HEK293 (cell line): Measurements from ENCODE around the gene NOM1.
A peak's percentile ranks its signal among the peaks of the same experiment; 100 is the strongest.

ENCODE experiments used
- KLF10 ChIP-seq: fragments of 450-650 bp; IDR thresholded peaks from 2 replicates; pipeline ENCODE4 v1.5.1; 2018; ENCODE audit warnings: missing biosample characterization, mild to moderate bottlenecking, missing genetic modification characterization
- PRDM10 ChIP-seq: fragments of 450-650 bp; formaldehyde crosslinking; IDR thresholded peaks from 2 replicates; pipeline ENCODE4 v1.5.1; 2016; ENCODE audit warnings: missing biosample characterization, missing genetic modification characterization
- PRDM6 ChIP-seq: fragments of 450-650 bp; formaldehyde crosslinking; IDR thresholded peaks from 2 replicates; pipeline ENCODE4 v1.5.1; 2017; ENCODE audit warnings: missing biosample characterization, missing genetic modification characterization
- SALL2 ChIP-seq: fragments of 450-650 bp; formaldehyde crosslinking; IDR thresholded peaks from 2 replicates; pipeline ENCODE4 v1.5.0; 2017; ENCODE audit warnings: missing biosample characterization, mild to moderate bottlenecking, missing genetic modification characterization, borderline replicate concordance
- YY2 ChIP-seq: fragments of 450-650 bp; formaldehyde crosslinking; IDR thresholded peaks from 2 replicates; pipeline ENCODE4 v1.5.1; 2016; ENCODE audit warnings: missing biosample characterization, missing genetic modification characterization
- ZBTB11 ChIP-seq: fragments of 450-650 bp; formaldehyde crosslinking; conservative IDR thresholded peaks from 2 replicates; pipeline ENCODE4 v1.5.1; 2016; ENCODE audit warnings: low read depth, missing biosample characterization, missing genetic modification characterization
- ZBTB7A ChIP-seq: fragments of 450-650 bp; formaldehyde crosslinking; IDR thresholded peaks from 2 replicates; pipeline ENCODE4 v1.5.1; 2016; ENCODE audit warnings: low read depth, missing biosample characterization, missing genetic modification characterization
- ZFHX2 ChIP-seq: fragments of 450-650 bp; formaldehyde crosslinking; conservative IDR thresholded peaks from 2 replicates; pipeline ENCODE4 v1.5.1; 2016; ENCODE audit warnings: missing biosample characterization, missing genetic modification characterization
- ZNF169 ChIP-seq: fragments of 450-650 bp; formaldehyde crosslinking; IDR thresholded peaks from 2 replicates; pipeline ENCODE4 v1.5.1; 2016; ENCODE audit warnings: missing biosample characterization, missing genetic modification characterization
- ZNF174 ChIP-seq: fragments of 450-650 bp; formaldehyde crosslinking; IDR thresholded peaks from 2 replicates; pipeline ENCODE4 v1.5.0; 2017; ENCODE audit warnings: missing biosample characterization, mild to moderate bottlenecking, missing genetic modification characterization
- ZNF37A ChIP-seq: fragments of 450-650 bp; IDR thresholded peaks from 2 replicates; pipeline ENCODE4 v1.5.1; 2018; ENCODE audit warnings: missing biosample characterization, missing genetic modification characterization
- ZNF423 ChIP-seq: fragments of 450-650 bp; formaldehyde crosslinking; IDR thresholded peaks from 2 replicates; pipeline ENCODE4 v1.5.1; 2016; ENCODE audit warnings: missing biosample characterization, missing genetic modification characterization
- ZNF561 ChIP-seq: fragments of 450-650 bp; IDR thresholded peaks from 2 replicates; pipeline ENCODE4 v1.5.1; 2018; ENCODE audit warnings: missing biosample characterization, missing genetic modification characterization, borderline replicate concordance
- ZNF692 ChIP-seq: fragments of 450-650 bp; formaldehyde crosslinking; IDR thresholded peaks from 2 replicates; pipeline ENCODE4 v1.5.1; 2016; ENCODE audit warnings: missing biosample characterization, missing genetic modification characterization
- ZSCAN4 ChIP-seq: fragments of 450-650 bp; formaldehyde crosslinking; IDR thresholded peaks from 2 replicates; pipeline ENCODE4 v1.5.1; 2017; ENCODE audit warnings: missing biosample characterization, missing genetic modification characterization
- ZXDB ChIP-seq: fragments of 450-650 bp; formaldehyde crosslinking; IDR thresholded peaks from 2 replicates; pipeline ENCODE4 v1.5.1; 2016; ENCODE audit warnings: missing biosample characterization, missing genetic modification characterization
- TF ChIP-seq, protein P1 (sequence below): fragments of 450-650 bp; formaldehyde crosslinking; IDR thresholded peaks from 2 replicates; pipeline ENCODE4 v1.5.1; 2016; ENCODE audit warnings: missing biosample characterization, missing genetic modification characterization
- TF ChIP-seq, protein P2 (sequence below): fragments of 450-650 bp; formaldehyde crosslinking; IDR thresholded peaks from 2 replicates; pipeline ENCODE4 v1.5.1; 2016; ENCODE audit warnings: missing biosample characterization, missing genetic modification characterization
- TF ChIP-seq, protein P3 (sequence below): fragments of 450-650 bp; formaldehyde crosslinking; IDR thresholded peaks from 2 replicates; pipeline ENCODE4 v1.5.1; 2016; ENCODE audit warnings: missing biosample characterization, missing genetic modification characterization

Gene NOM1

GRCh38 chr7:156949541-156950380 lies at the start of gene NOM1 (continued):
- no peak for TF ChIP-seq ZSCAN4 (tag by site-specific recombination)
- TF ChIP-seq ZFHX2 (tag by site-specific recombination): peak; percentile 46; the same call in 1 of the 2 replicates
- no peak for TF ChIP-seq SALL2
- peak; percentile 60 for TF ChIP-seq KLF10
- TF ChIP-seq, protein P1, sequence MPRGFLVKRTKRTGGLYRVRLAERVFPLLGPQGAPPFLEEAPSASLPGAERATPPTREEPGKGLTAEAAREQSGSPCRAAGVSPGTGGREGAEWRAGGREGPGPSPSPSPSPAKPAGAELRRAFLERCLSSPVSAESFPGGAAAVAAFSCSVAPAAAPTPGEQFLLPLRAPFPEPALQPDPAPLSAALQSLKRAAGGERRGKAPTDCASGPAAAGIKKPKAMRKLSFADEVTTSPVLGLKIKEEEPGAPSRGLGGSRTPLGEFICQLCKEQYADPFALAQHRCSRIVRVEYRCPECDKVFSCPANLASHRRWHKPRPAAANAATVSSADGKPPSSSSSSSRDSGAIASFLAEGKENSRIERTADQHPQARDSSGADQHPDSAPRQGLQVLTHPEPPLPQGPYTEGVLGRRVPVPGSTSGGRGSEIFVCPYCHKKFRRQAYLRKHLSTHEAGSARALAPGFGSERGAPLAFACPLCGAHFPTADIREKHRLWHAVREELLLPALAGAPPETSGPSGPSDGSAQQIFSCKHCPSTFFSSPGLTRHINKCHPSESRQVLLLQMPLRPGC (tag by site-specific recombination): no peak
- 0 out of 2 replicates have a peak, but pooled peaks have one; percentile 31 for TF ChIP-seq ZBTB7A (tag by site-specific recombination)
- TF ChIP-seq, protein P2, sequence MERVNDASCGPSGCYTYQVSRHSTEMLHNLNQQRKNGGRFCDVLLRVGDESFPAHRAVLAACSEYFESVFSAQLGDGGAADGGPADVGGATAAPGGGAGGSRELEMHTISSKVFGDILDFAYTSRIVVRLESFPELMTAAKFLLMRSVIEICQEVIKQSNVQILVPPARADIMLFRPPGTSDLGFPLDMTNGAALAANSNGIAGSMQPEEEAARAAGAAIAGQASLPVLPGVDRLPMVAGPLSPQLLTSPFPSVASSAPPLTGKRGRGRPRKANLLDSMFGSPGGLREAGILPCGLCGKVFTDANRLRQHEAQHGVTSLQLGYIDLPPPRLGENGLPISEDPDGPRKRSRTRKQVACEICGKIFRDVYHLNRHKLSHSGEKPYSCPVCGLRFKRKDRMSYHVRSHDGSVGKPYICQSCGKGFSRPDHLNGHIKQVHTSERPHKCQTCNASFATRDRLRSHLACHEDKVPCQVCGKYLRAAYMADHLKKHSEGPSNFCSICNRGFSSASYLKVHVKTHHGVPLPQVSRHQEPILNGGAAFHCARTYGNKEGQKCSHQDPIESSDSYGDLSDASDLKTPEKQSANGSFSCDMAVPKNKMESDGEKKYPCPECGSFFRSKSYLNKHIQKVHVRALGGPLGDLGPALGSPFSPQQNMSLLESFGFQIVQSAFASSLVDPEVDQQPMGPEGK (tag by site-specific recombination): peak; percentile 48
- peak; percentile 64; the same call in 1 of the 2 replicates for TF ChIP-seq ZNF692 (tag by site-specific recombination)
- TF ChIP-seq, protein P3, sequence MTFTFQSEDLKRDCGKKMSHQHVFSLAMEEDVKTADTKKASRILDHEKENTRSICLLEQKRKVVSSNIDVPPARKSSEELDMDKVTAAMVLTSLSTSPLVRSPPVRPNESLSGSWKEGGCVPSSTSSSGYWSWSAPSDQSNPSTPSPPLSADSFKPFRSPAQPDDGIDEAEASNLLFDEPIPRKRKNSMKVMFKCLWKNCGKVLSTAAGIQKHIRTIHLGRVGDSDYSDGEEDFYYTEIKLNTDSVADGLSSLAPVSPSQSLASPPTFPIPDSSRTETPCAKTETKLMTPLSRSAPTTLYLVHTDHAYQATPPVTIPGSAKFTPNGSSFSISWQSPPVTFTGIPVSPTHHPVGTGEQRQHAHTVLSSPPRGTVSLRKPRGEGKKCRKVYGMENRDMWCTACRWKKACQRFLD (tag by site-specific recombination): 0 out of 2 replicates have a peak, but pooled peaks have one; percentile 77
- TF ChIP-seq PRDM10 (tag by site-specific recombination): no peak
- TF ChIP-seq ZNF423 (tag by site-specific recombination): peak; percentile 39; the same call in 1 of the 2 replicates
- peak; percentile 81 for TF ChIP-seq ZBTB11 (tag by site-specific recombination)
- TF ChIP-seq YY2 (tag by site-specific recombination): peak; percentile 88
- TF ChIP-seq ZNF169 (tag by site-specific recombination): no peak
- TF ChIP-seq ZXDB: 0 out of 2 replicates have a peak, but pooled peaks have one; percentile 39
- peak; percentile 13; the same call in 1 of the 2 replicates for TF ChIP-seq ZNF561 (tag by site-specific recombination)
- TF ChIP-seq ZNF37A (tag by site-specific recombination): no peak
- TF ChIP-seq ZNF174: no peak
- TF ChIP-seq PRDM6 (tag by site-specific recombination): no peak
